Thyroid gland (tissue), 4 donors: Measurements from ENCODE around the gene SHISA3.

Experiments used
- CTCF ChIP-seq, 6 experiments: fragments of 200-600 bp in 3 of 6; fragments of 450-650 bp in 3 of 6; sonication (generic) in 3 of 6; IDR thresholded peaks; one replicate each; pipeline ENCODE4 v1.5.1; 2016 to 2019; ENCODE audit warnings: antibody characterized with exemption in 6 of 6, mild to moderate bottlenecking in 2 of 6, inconsistent platforms in 1 of 6, moderate library complexity in 1 of 6
- POLR2A ChIP-seq, 2 donors: fragments of 450-650 bp; IDR thresholded peaks; one replicate each; pipeline ENCODE4 v1.6.1; 2017; ENCODE audit warnings: antibody characterized with exemption in 2 of 2, mild to moderate bottlenecking in 2 of 2, moderate library complexity in 1 of 2

- TF ChIP-seq CTCF (IDR thresholded peaks at IDR 0.05) = no peak
- TF ChIP-seq POLR2A (IDR thresholded peaks at IDR 0.05) = no peak
Observed at GRCh38 chr4:42396361-42396751, 932 bp upstream of the SHISA3 start.
